A549 (cell line): Measurements from ENCODE around the gene CPS1. TPM values are rescaled to one million over a fixed set of nuclear protein-coding genes. Genes with fewer than 3 reads are reported as not detected.

ENCODE experiments used
- ATAC-seq, 2 experiments: fragments of 200-7000 bp in 1 of 2; fragments of >200 bp in 1 of 2; cut with Nextera tagmentation in 1 of 2; cut with Tn5 transposase in 1 of 2; 3 replicates each; pipeline versions ENCODE4 v1.8.0 to v1.9.1; 2018 to 2020; ENCODE audit warnings: mild to moderate bottlenecking in 1 of 2, moderate library complexity in 1 of 2
- CTCF ChIA-PET: fragments of 300-600 bp; sonication (Branson Sonifier 250); formaldehyde crosslinking; extraction: SDS; loops from one replicate; lab custom pipeline; 2021; ENCODE audit warnings: antibody characterized with exemption, inconsistent platforms; lab: Yijun Ruan, JAX
- POLR2A ChIA-PET: fragments of 350-600 bp; formaldehyde crosslinking; extraction: SDS; loops from one replicate; lab custom pipeline; 2021; ENCODE audit warnings: antibody characterized with exemption, inconsistent platforms; lab: Yijun Ruan, JAX
- DNase-seq, 2 experiments: peaks; one replicate each; pipeline versions ENCODE4 v3.0.0 to v3.0.0-alpha.2; 2011 to 2016; ENCODE audit warnings: low read depth in 1 of 2, low spot score in 1 of 2
- FAIRE-seq: peaks from 2 replicates; lab custom pipeline; 2011; peaks lifted over from hg19 to GRCh38; lab: Jason Lieb, UNC
- H3K27ac ChIP-seq, 2 experiments: fragments of >200 bp; sonication (Bioruptor Twin); formaldehyde crosslinking; 3 replicates each; pipeline ENCODE4 v1.5.1; 2016 to 2017
- H3K4me1 ChIP-seq: fragments of >200 bp; sonication (Bioruptor Twin); formaldehyde crosslinking; 3 replicates; pipeline ENCODE4 v1.6.1; 2016
- H3K4me2 ChIP-seq: fragments of >200 bp; sonication (Bioruptor Twin); formaldehyde crosslinking; 3 replicates; pipeline ENCODE4 v1.6.1; 2016
- H3K4me3 ChIP-seq: fragments of >200 bp; sonication (Bioruptor Twin); formaldehyde crosslinking; 3 replicates; pipeline ENCODE4 v1.5.1; 2016
- H3K9me3 ChIP-seq: fragments of >200 bp; sonication (Bioruptor Twin); formaldehyde crosslinking; 3 replicates; pipeline ENCODE4 v1.6.1; 2016
- BHLHE40 ChIP-seq: IDR thresholded peaks from 2 replicates; pipeline ENCODE4 v1.6.1; 2012; ENCODE audit warnings: low read depth, low read length, inconsistent platforms
- CBX2 ChIP-seq: fragments of 200-600 bp; sonication (generic); IDR thresholded peaks from 2 replicates; pipeline ENCODE4 v1.6.1; 2016; ENCODE audit warnings: low read depth, mild to moderate bottlenecking, borderline replicate concordance
- CBX8 ChIP-seq: fragments of 200-600 bp; sonication (generic); IDR thresholded peaks from 2 replicates; pipeline ENCODE4 v1.6.1; 2016
- CEBPB ChIP-seq, 2 experiments: fragments of >200 bp in 1 of 2; sonication (Bioruptor Twin) in 1 of 2; formaldehyde crosslinking in 1 of 2; IDR thresholded peaks; 2 replicates each; pipeline ENCODE4 v1.6.1; 2012 to 2016
- CTCF ChIP-seq: fragments of >200 bp; sonication (Bioruptor Twin); formaldehyde crosslinking; IDR thresholded peaks from 3 replicates; pipeline ENCODE4 v1.5.1; 2016
- EHMT2 ChIP-seq: fragments of 200-600 bp; sonication (generic); IDR thresholded peaks from 2 replicates; pipeline ENCODE4 v1.6.1; 2016; ENCODE audit warnings: antibody characterized with exemption, low read depth, mild to moderate bottlenecking, moderate library complexity
- ESRRA ChIP-seq: fragments of 150-350 bp; IDR thresholded peaks from 2 replicates; pipeline ENCODE4 v1.6.1; 2014; ENCODE audit warnings: mild to moderate bottlenecking, low read length, borderline replicate concordance
- FOSB ChIP-seq: fragments of 250-450 bp; sonication (Bioruptor Pico); IDR thresholded peaks from 2 replicates; pipeline ENCODE4 v1.5.0; 2020; ENCODE audit warnings: mild to moderate bottlenecking, moderate library complexity
- FOSL2 ChIP-seq, 2 experiments: fragments of 450-650 bp in 1 of 2; fragments of >200 bp in 1 of 2; sonication (Bioruptor Twin) in 1 of 2; formaldehyde crosslinking; IDR thresholded peaks; 2 replicates each; pipeline versions ENCODE4 v1.5.0 to v1.6.1; 2016 to 2020; ENCODE audit warnings: mild to moderate bottlenecking in 1 of 2, moderate library complexity in 1 of 2
- HES2 ChIP-seq: fragments of >200 bp; sonication (Bioruptor Twin); formaldehyde crosslinking; IDR thresholded peaks from 2 replicates; pipeline ENCODE4 v1.6.1; 2016
- HEYL ChIP-seq: fragments of 250-450 bp; sonication (Bioruptor Pico); IDR thresholded peaks from 2 replicates; pipeline ENCODE4 v1.8.0; 2021; ENCODE audit warnings: mild to moderate bottlenecking, moderate library complexity
- HOXA7 ChIP-seq: fragments of 250-450 bp; sonication (Bioruptor Pico); IDR thresholded peaks from 2 replicates; pipeline ENCODE4 v1.5.0; 2020; ENCODE audit warnings: mild to moderate bottlenecking, moderate library complexity
- HOXB13 ChIP-seq: fragments of 250-450 bp; sonication (Bioruptor Pico); IDR thresholded peaks from 2 replicates; pipeline ENCODE4 v1.5.0; 2020; ENCODE audit warnings: low read depth, mild to moderate bottlenecking, moderate library complexity
- HOXB5 ChIP-seq: fragments of 250-450 bp; sonication (Bioruptor Pico); IDR thresholded peaks from 2 replicates; pipeline ENCODE4 v1.5.0; 2020; ENCODE audit warnings: mild to moderate bottlenecking, moderate library complexity
- JUN ChIP-seq, 2 experiments: fragments of >200 bp; sonication (Bioruptor Twin); formaldehyde crosslinking; IDR thresholded peaks; 2 replicates in 1 of 2; 3 replicates in 1 of 2; pipeline ENCODE4 v1.6.1; 2016 to 2017
- JUNB ChIP-seq: fragments of >200 bp; sonication (Bioruptor Twin); formaldehyde crosslinking; IDR thresholded peaks from 2 replicates; pipeline ENCODE4 v1.6.1; 2016
- KDM5A ChIP-seq: fragments of 200-600 bp; sonication (generic); IDR thresholded peaks from 2 replicates; pipeline ENCODE4 v1.6.1; 2016; ENCODE audit warnings: antibody characterized with exemption, mild to moderate bottlenecking
- MAFK ChIP-seq: fragments of 450-650 bp; IDR thresholded peaks from 2 replicates; pipeline ENCODE4 v1.6.1; 2014; ENCODE audit not compliant: partially characterized antibody
- MAZ ChIP-seq: fragments of 150-350 bp; IDR thresholded peaks from 2 replicates; pipeline ENCODE4 v1.6.1; 2014; ENCODE audit warnings: antibody characterized with exemption, low read depth, low read length, borderline replicate concordance
- NPAS2 ChIP-seq: fragments of 250-450 bp; sonication (Bioruptor Pico); IDR thresholded peaks from 2 replicates; pipeline ENCODE4 v1.8.0; 2022; ENCODE audit warnings: mild to moderate bottlenecking, moderate library complexity, borderline replicate concordance
- NR3C1 ChIP-seq: fragments of >200 bp; sonication (Bioruptor Twin); formaldehyde crosslinking; IDR thresholded peaks from 3 replicates; pipeline ENCODE4 v1.6.1; 2017
- PHF8 ChIP-seq: fragments of 200-600 bp; sonication (generic); IDR thresholded peaks from 2 replicates; pipeline ENCODE4 v1.6.1; 2016; ENCODE audit warnings: low read depth, mild to moderate bottlenecking, antibody characterized with exemption, moderate library complexity, borderline replicate concordance
- RARB ChIP-seq: fragments of 250-450 bp; sonication (Bioruptor Pico); IDR thresholded peaks from 2 replicates; pipeline ENCODE4 v1.8.0; 2021; ENCODE audit warnings: mild to moderate bottlenecking, moderate library complexity
- REST ChIP-seq: fragments of 200-600 bp; sonication (generic); IDR thresholded peaks from 2 replicates; pipeline ENCODE4 v1.6.1; 2016; ENCODE audit warnings: antibody characterized with exemption, mild to moderate bottlenecking, moderate library complexity
- RFX5 ChIP-seq: fragments of 450-650 bp; IDR thresholded peaks from 2 replicates; pipeline ENCODE4 v1.7.1; 2014; ENCODE audit warnings: antibody characterized with exemption, mild to moderate bottlenecking, moderate library complexity
- SMC3 ChIP-seq: fragments of >200 bp; sonication (Bioruptor Twin); formaldehyde crosslinking; IDR thresholded peaks from 3 replicates; pipeline ENCODE4 v1.6.1; 2018; ENCODE audit warnings: inconsistent platforms
- ZC3H11A ChIP-seq: fragments of 450-650 bp; IDR thresholded peaks from 2 replicates; pipeline ENCODE4 v1.6.1; 2014; ENCODE audit warnings: antibody characterized with exemption, mild to moderate bottlenecking
- WGBS: methylation state at CpG from one replicate; pipeline ENCODE4 v1.1.6; 2017; ENCODE audit errors: missing lambda C conversion rate; 5-methylcytosine and 5-hydroxymethylcytosine counted together
- polyA plus RNA-seq, 4 experiments: library from polyadenylated mRNA; depleted of rRNA in 3 of 4; stranded (reverse); fragments of >200 nt; fragmentation: RNase III in 1 of 4; extraction: RNeasy Plus Mini Kit Qiagen cat#74134 plus additional on column Dnase treatment in 1 of 4; gene quantifications; 2 replicates in 3 of 4; 3 replicates in 1 of 4; pipeline ENCODE4 v1.2.3, GENCODE V29; 2011 to 2017

The CPS1 gene
- polyA plus RNA-seq, 2 of the 4 experiments (the other 2 are of a cell fraction) = 16.1 to 61.3 TPM

- H3K4me2 ChIP-seq = 0 out of 3 replicates have a peak overlapping the region, but pooled peaks have one; percentile 19
- WGBS = 80% methylated on average over 5 of the region's 5 CpGs
- ChIA-PET POLR2A (no interaction called here), CTCF (no interaction called here)
- H3K27ac ChIP-seq = peak overlapping the region; percentile 44 to 64; a peak in 4 of 6 replicates
- H3K9me3 ChIP-seq = no peaks in the 10 kb centered on the region
- TF ChIP-seq SMC3 (no peak), JUN (IDR thresholded peaks at IDR 0.05) (no peak), ZC3H11A (no peak), MAFK (no peak), KDM5A (no peak), NR3C1 (no peak), CEBPB (IDR thresholded peaks at IDR 0.05) (no peak), RFX5 (no peak), CBX8 (no peak), MAZ (no peak), CTCF (no peak), HEYL (CRISPR knock-in tag) (no peak), PHF8 (no peak), NPAS2 (CRISPR knock-in tag) (no peak), FOSL2 (IDR thresholded peaks at IDR 0.05) (no peak), FOSL2 (CRISPR knock-in tag; IDR thresholded peaks at IDR 0.05) (no peak), HOXA7 (CRISPR knock-in tag) (no peak)
- no peak overlapping the region for H3K4me3 ChIP-seq
- peaks cover 8% of the 10 kb centered on the region; the same call in 1 of the 3 replicates for H3K4me1 ChIP-seq
- FAIRE-seq (no peak), ATAC-seq (no peak), DNase-seq (no peak)
Measured at GRCh38 chr2:210561475-210561874, 5.1 kb downstream of the CPS1 start.

- CTCF ChIA-PET = no interaction called here
- TF ChIP-seq RFX5 = no peak
- TF ChIP-seq BHLHE40 = no peak
- DNase-seq (no peak), ATAC-seq (no peak), FAIRE-seq (no peak)
- peak overlapping the region in 1 of 2 experiments; percentile 27; a peak in 2 of 6 replicates for H3K27ac ChIP-seq
- H3K4me3 ChIP-seq = no peak overlapping the region
- peaks cover 8% of the 10 kb centered on the region; the same call in 1 of the 3 replicates for H3K4me1 ChIP-seq
- peak overlapping the region; percentile 19; the same call in 1 of the 3 replicates for H3K4me2 ChIP-seq
- POLR2A ChIA-PET = no interaction called here
- H3K9me3 ChIP-seq = no peaks in the 10 kb centered on the region
- WGBS = 44% methylated on average over 1 of the region's 1 CpG
Measured at GRCh38 chr2:210562091-210562490, 5.7 kb downstream of the CPS1 start.

- DNase-seq = no peak
- peak overlapping the region; percentile 19; the same call in 1 of the 3 replicates for H3K4me2 ChIP-seq
- H3K27ac ChIP-seq = peak overlapping the region in 1 of 2 experiments; percentile 27; a peak in 2 of 6 replicates
- H3K9me3 ChIP-seq = no peaks in the 10 kb centered on the region
- H3K4me3 ChIP-seq = no peak overlapping the region
- ATAC-seq = no peak
- TF ChIP-seq HOXB5 (CRISPR knock-in tag) (no peak), CBX2 (no peak), JUNB (no peak), FOSB (no peak), MAZ (no peak), RARB (CRISPR knock-in tag) (no peak), ZC3H11A (no peak), EHMT2 (no peak), REST (no peak), HES2 (no peak), HOXB13 (no peak), ESRRA (no peak), HEYL (CRISPR knock-in tag) (no peak)
- ChIA-PET POLR2A (no interaction called here), CTCF (no interaction called here)
- WGBS = 51% methylated on average over 4 of the region's 4 CpGs
- H3K4me1 ChIP-seq = peaks cover 8% of the 10 kb centered on the region; the same call in 1 of the 3 replicates
- no peak for FAIRE-seq
Measured at GRCh38 chr2:210562502-210563080, 6.2 kb downstream of the CPS1 start.
